GM10248 (cell line): ENCODE measurements around the gene AMMECR1.

ENCODE experiments used
- CTCF ChIA-PET: fragments of 300-600 bp; sonication (Branson Sonifier 250); formaldehyde crosslinking; extraction: SDS; loops from one replicate; lab custom pipeline; 2021; ENCODE audit warnings: antibody characterized with exemption; lab: Yijun Ruan, JAX
- POLR2A ChIA-PET: fragments of 350-650 bp; sonication (Branson Sonifier 250); formaldehyde crosslinking; extraction: SDS; loops from one replicate; lab custom pipeline; 2020; ENCODE audit warnings: antibody characterized with exemption; lab: Yijun Ruan, JAX
- DNase-seq: peaks from one replicate; pipeline ENCODE4 v3.0.0; 2012; ENCODE audit errors: extremely low spot score
- TF ChIP-seq, protein P1 (sequence below): IDR thresholded peaks from 2 replicates; pipeline ENCODE4 v1.5.1; 2012; ENCODE audit warnings: mild to moderate bottlenecking, low read depth; ENCODE audit errors: extremely low read depth, missing control alignments, control extremely low read depth

The AMMECR1 gene

DNA sequence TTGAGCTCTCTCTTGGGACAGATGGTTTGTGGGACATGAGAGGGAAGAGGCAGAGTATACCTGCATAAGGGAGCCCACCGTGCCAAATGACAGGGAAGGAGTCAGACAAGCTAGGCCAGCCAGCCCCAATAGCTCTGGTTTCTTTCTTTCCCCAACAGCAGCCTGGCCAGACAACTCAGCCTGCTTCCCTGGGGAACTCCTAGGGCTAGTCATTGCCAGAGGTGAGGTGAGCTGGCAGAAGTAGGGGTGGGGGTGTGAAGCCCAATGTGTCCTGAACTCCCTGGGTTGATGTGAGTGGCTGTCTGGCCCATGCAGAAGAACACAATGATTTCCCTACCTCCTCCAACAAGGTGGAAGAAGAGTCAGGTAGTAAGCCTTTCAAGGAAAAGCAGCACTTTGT, 135.5 kb downstream of the AMMECR1 start:
- CTCF ChIA-PET, result interaction anchor here (1.1 to 6.2 kb wide), 5 partner anchors 10 to 24 kb away, joined by 3 to 21 read pairs (median 6); no protein-coding TSS in a partner anchor
- TF ChIP-seq, protein P1, sequence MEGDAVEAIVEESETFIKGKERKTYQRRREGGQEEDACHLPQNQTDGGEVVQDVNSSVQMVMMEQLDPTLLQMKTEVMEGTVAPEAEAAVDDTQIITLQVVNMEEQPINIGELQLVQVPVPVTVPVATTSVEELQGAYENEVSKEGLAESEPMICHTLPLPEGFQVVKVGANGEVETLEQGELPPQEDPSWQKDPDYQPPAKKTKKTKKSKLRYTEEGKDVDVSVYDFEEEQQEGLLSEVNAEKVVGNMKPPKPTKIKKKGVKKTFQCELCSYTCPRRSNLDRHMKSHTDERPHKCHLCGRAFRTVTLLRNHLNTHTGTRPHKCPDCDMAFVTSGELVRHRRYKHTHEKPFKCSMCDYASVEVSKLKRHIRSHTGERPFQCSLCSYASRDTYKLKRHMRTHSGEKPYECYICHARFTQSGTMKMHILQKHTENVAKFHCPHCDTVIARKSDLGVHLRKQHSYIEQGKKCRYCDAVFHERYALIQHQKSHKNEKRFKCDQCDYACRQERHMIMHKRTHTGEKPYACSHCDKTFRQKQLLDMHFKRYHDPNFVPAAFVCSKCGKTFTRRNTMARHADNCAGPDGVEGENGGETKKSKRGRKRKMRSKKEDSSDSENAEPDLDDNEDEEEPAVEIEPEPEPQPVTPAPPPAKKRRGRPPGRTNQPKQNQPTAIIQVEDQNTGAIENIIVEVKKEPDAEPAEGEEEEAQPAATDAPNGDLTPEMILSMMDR, result no peak
- POLR2A ChIA-PET, result no interaction called here
- no peak for DNase-seq

GRCh38 chrX:110181459-110182137, 136.3 kb downstream of the AMMECR1 start:
- POLR2A ChIA-PET, result no interaction called here
- CTCF ChIA-PET, result interaction anchor here (1.1 to 6.2 kb wide), 5 partner anchors 9 to 25 kb away, joined by 3 to 21 read pairs (median 6); no protein-coding TSS in a partner anchor
- no peak for DNase-seq
- TF ChIP-seq, protein P1, result no peak

DNA sequence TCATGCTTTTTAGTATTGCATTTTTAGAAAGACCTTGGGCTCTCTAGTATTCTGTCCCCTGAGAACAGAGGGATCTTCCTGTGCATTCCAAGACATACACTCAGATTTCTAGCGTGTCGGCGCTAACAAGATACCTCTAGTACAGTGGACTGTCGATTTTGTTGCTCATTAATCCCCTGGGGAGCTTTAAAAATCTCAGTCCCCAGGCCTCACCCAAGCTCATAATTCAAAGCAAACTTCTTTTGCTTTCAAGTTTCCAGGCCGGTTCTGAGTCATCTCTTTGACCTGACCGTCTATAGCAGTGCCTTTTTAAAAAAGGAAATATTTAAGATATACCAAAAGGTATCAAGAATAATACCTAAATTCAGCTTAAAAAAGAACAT, 137.0 kb downstream of the AMMECR1 start:
- TF ChIP-seq, protein P1, result no peak
- no peak for DNase-seq
- ChIA-PET POLR2A (no interaction called here), CTCF (interaction anchor here (1.3 to 6.2 kb wide), 3 partner anchors 13 to 24 kb away, joined by 4 to 21 read pairs (median 6); no protein-coding TSS in a partner anchor)

GRCh38 chrX:110180176-110180927, 137.5 kb downstream of the AMMECR1 start:
- TF ChIP-seq, protein P1, result no peak
- ChIA-PET POLR2A (no interaction called here), CTCF (interaction anchor here (1.0 to 6.2 kb wide), 6 partner anchors 12 to 24 kb away, joined by 3 to 21 read pairs (median 4); no protein-coding TSS in a partner anchor)
- no peak for DNase-seq

GRCh38 chrX:110178179-110178865, 139.6 kb downstream of the AMMECR1 start:
- TF ChIP-seq, protein P1, result no peak
- DNase-seq, result no peak
- CTCF ChIA-PET, result interaction anchor here (1.6 to 6.2 kb wide), 2 partner anchors 10 to 18 kb away, joined by 3 to 21 read pairs; no protein-coding TSS in a partner anchor
- POLR2A ChIA-PET, result no interaction called here

DNA sequence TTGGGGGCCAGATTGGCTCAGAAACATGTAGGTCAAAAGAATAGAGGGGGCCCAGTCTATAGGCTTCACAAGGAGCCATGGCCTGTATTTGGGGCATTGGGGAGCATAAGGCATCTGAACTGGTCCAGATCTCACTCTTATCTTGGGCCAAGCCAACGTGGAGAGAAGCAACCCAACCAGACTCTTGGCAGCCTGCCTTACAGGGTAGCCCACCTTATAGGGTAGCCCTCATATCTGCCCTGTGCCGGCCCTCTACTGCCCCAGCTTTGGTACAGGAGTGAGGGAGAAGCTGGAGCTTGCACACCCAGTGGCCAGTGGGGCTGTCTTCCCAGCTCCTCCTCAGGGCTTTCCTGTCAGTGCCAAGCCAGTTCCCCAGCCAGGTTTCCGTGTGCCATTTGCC, 142.2 kb downstream of the AMMECR1 start:
- no peak for DNase-seq
- TF ChIP-seq, protein P1, result no peak
- CTCF ChIA-PET, result interaction anchor here (1.0 to 3.5 kb wide), 3 partner anchors 8 to 20 kb away, joined by 3 to 14 read pairs (median 5); no protein-coding TSS in a partner anchor
- POLR2A ChIA-PET, result no interaction called here
